HepG2 (cell line): ENCODE results near the gene OR6C4. TPM values are rescaled to one million over a fixed set of nuclear protein-coding genes. Genes with fewer than 3 reads are reported as not detected.

Source experiments
- EED ChIP-seq: sonication (generic); formaldehyde crosslinking; IDR thresholded peaks from 2 replicates; pipeline ENCODE4 v1.5.0; 2020; ENCODE audit warnings: mild to moderate bottlenecking, missing genetic modification reagents
- ESRRA ChIP-seq: sonication (generic); formaldehyde crosslinking; IDR thresholded peaks from 2 replicates; pipeline ENCODE4 v1.5.1; 2020; ENCODE audit warnings: mild to moderate bottlenecking, low read depth, missing genetic modification reagents
- GTF3A ChIP-seq: sonication (generic); formaldehyde crosslinking; conservative IDR thresholded peaks from 2 replicates; pipeline ENCODE4 v1.4.0; 2020; ENCODE audit warnings: mild to moderate bottlenecking, missing genetic modification reagents
- HOXA9 ChIP-seq: sonication (generic); formaldehyde crosslinking; IDR thresholded peaks from 2 replicates; pipeline ENCODE4 v1.8.1; 2022; ENCODE audit warnings: missing genetic modification reagents, mild to moderate bottlenecking, moderate library complexity, borderline replicate concordance
- JDP2 ChIP-seq: sonication (generic); formaldehyde crosslinking; IDR thresholded peaks from 2 replicates; pipeline ENCODE4 v1.8.1; 2022; ENCODE audit warnings: missing genetic modification reagents, borderline replicate concordance
- KMT2A ChIP-seq: sonication (generic); formaldehyde crosslinking; IDR thresholded peaks from 2 replicates; pipeline ENCODE4 v1.4.0; 2020; ENCODE audit warnings: missing genetic modification reagents
- MTF2 ChIP-seq: sonication (generic); formaldehyde crosslinking; IDR thresholded peaks from 2 replicates; pipeline ENCODE4 v1.5.0; 2020; ENCODE audit warnings: missing genetic modification reagents, borderline replicate concordance
- NPAS2 ChIP-seq: sonication (generic); formaldehyde crosslinking; IDR thresholded peaks from 2 replicates; pipeline ENCODE4 v1.8.0; 2022; ENCODE audit warnings: mild to moderate bottlenecking, missing genetic modification reagents, borderline replicate concordance
- REL ChIP-seq: sonication (generic); formaldehyde crosslinking; conservative IDR thresholded peaks from 2 replicates; pipeline ENCODE4 v1.8.0; 2022; ENCODE audit warnings: mild to moderate bottlenecking, missing genetic modification reagents, moderate library complexity
- ZFAT ChIP-seq: sonication (generic); formaldehyde crosslinking; conservative IDR thresholded peaks from 2 replicates; pipeline ENCODE4 v1.8.1; 2023; ENCODE audit warnings: missing genetic modification reagents, inconsistent platforms
- ZMAT3 ChIP-seq: sonication (generic); formaldehyde crosslinking; conservative IDR thresholded peaks from 2 replicates; pipeline ENCODE4 v1.7.0; 2021; ENCODE audit warnings: missing genetic modification reagents
- ZNF260 ChIP-seq: sonication (generic); formaldehyde crosslinking; IDR thresholded peaks from 2 replicates; pipeline ENCODE4 v1.4.0; 2020; ENCODE audit warnings: missing genetic modification reagents, low read depth, mild to moderate bottlenecking, borderline replicate concordance
- ZNF33B ChIP-seq: sonication (generic); formaldehyde crosslinking; IDR thresholded peaks from 2 replicates; pipeline ENCODE4 v1.5.1; 2020; ENCODE audit warnings: mild to moderate bottlenecking, missing genetic modification reagents
- ZNF546 ChIP-seq: sonication (generic); formaldehyde crosslinking; conservative IDR thresholded peaks from 2 replicates; pipeline ENCODE4 v1.8.1; 2023; ENCODE audit warnings: mild to moderate bottlenecking, missing genetic modification reagents
- ZNF605 ChIP-seq: sonication (generic); formaldehyde crosslinking; IDR thresholded peaks from 2 replicates; pipeline ENCODE4 v1.8.0; 2022; ENCODE audit warnings: mild to moderate bottlenecking, missing genetic modification reagents
- ZNF777 ChIP-seq: sonication (generic); formaldehyde crosslinking; IDR thresholded peaks from 2 replicates; pipeline ENCODE4 v1.4.0; 2020; ENCODE audit warnings: missing genetic modification reagents
- ZNF841 ChIP-seq: sonication (generic); formaldehyde crosslinking; IDR thresholded peaks from 2 replicates; pipeline ENCODE4 v1.8.1; 2023; ENCODE audit warnings: missing genetic modification reagents, borderline replicate concordance
- ZSCAN29 ChIP-seq: sonication (generic); formaldehyde crosslinking; conservative IDR thresholded peaks from 2 replicates; pipeline ENCODE4 v1.4.0; 2020; ENCODE audit warnings: mild to moderate bottlenecking, missing genetic modification reagents
- polyA plus RNA-seq, 8 experiments: library from polyadenylated mRNA; depleted of rRNA in 3 of 8; stranded (reverse) in 7 of 8; unstranded in 1 of 8; fragments of >200 nt; fragmentation: Illumina TruSeq in 4 of 8; extraction: Trizol in 4 of 8; gene quantifications; 2 replicates each; pipeline versions ENCODE4 v1.2.1 to v1.2.3, GENCODE V29; 2011 to 2016; ENCODE audit warnings: low read depth in 4 of 8, missing spikeins in 1 of 8, mixed read lengths in 1 of 8; ENCODE audit not compliant: insufficient read depth in 1 of 8
- total RNA-seq, 5 experiments: library from RNA; depleted of rRNA; stranded (reverse); fragments of >200 nt; fragmentation: Illumina TruSeq; extraction: Trizol; gene quantifications; 2 replicates each; pipeline ENCODE4 v1.2.3, GENCODE V29; 2016; ENCODE audit warnings: low read depth in 1 of 5
- TF ChIP-seq, protein P1 (sequence below): sonication (generic); formaldehyde crosslinking; IDR thresholded peaks from 2 replicates; pipeline ENCODE4 v1.5.1; 2020; ENCODE audit warnings: mild to moderate bottlenecking, missing genetic modification reagents, moderate library complexity
- TF ChIP-seq, protein P2 (sequence below): sonication (generic); formaldehyde crosslinking; IDR thresholded peaks from 2 replicates; pipeline ENCODE4; 2020; ENCODE audit warnings: missing genetic modification reagents, mild to moderate bottlenecking, borderline replicate concordance
- TF ChIP-seq, protein P3 (sequence below): sonication (generic); formaldehyde crosslinking; IDR thresholded peaks from 2 replicates; pipeline ENCODE4 v1.8.0; 2022; ENCODE audit warnings: mild to moderate bottlenecking, missing genetic modification reagents; ENCODE audit not compliant: insufficient replicate concordance
- TF ChIP-seq, protein P4 (sequence below): sonication (generic); formaldehyde crosslinking; IDR thresholded peaks from 2 replicates; pipeline ENCODE4 v1.5.0; 2020; ENCODE audit warnings: mild to moderate bottlenecking, low read depth, missing genetic modification reagents, borderline replicate concordance

OR6C4 gene
- total and polyA plus RNA-seq, 2 of the 13 experiments (the other 11 are each of a cell fraction or from before 2014, with no cell fraction given): not detected

DNA sequence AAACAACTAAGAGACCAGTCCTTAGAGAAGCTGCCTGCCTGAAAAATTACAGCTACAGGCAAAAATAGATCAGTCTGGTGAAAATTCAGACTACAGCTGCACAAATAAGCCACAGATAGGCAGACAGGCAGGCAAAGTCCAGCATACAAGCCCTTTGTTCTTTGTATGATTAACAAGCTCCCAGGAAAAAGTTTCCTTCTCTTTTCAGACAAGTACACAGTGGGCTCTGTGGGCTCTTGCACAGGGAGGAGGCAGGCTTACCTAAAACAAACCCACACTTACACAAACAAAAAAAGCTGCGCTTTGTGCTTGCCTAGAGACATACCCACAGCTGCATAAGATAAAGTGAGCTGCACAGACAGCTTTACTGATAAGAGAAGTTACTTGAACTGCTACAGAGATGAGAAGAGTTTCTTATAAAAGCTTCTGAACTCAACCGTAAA lies 49.6 kb upstream of the OR6C4 start (continued):
- TF ChIP-seq, protein P1, sequence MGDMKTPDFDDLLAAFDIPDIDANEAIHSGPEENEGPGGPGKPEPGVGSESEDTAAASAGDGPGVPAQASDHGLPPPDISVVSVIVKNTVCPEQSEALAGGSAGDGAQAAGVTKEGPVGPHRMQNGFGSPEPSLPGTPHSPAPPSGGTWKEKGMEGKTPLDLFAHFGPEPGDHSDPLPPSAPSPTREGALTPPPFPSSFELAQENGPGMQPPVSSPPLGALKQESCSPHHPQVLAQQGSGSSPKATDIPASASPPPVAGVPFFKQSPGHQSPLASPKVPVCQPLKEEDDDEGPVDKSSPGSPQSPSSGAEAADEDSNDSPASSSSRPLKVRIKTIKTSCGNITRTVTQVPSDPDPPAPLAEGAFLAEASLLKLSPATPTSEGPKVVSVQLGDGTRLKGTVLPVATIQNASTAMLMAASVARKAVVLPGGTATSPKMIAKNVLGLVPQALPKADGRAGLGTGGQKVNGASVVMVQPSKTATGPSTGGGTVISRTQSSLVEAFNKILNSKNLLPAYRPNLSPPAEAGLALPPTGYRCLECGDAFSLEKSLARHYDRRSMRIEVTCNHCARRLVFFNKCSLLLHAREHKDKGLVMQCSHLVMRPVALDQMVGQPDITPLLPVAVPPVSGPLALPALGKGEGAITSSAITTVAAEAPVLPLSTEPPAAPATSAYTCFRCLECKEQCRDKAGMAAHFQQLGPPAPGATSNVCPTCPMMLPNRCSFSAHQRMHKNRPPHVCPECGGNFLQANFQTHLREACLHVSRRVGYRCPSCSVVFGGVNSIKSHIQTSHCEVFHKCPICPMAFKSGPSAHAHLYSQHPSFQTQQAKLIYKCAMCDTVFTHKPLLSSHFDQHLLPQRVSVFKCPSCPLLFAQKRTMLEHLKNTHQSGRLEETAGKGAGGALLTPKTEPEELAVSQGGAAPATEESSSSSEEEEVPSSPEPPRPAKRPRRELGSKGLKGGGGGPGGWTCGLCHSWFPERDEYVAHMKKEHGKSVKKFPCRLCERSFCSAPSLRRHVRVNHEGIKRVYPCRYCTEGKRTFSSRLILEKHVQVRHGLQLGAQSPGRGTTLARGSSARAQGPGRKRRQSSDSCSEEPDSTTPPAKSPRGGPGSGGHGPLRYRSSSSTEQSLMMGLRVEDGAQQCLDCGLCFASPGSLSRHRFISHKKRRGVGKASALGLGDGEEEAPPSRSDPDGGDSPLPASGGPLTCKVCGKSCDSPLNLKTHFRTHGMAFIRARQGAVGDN (CRISPR knock-in tag): no peak
- TF ChIP-seq ZSCAN29 (0 out of 2 replicates have a peak, but pooled peaks have one; percentile 42), HOXA9 (no peak), MTF2 (CRISPR knock-in tag) (no peak), KMT2A (CRISPR knock-in tag) (no peak), ZMAT3 (CRISPR knock-in tag) (no peak), ZNF841 (no peak), ZFAT (CRISPR knock-in tag) (no peak), ZNF777 (CRISPR knock-in tag) (no peak), ZNF260 (no peak), ZNF33B (CRISPR knock-in tag) (no peak), ESRRA (no peak), ZNF546 (CRISPR knock-in tag) (no peak), JDP2 (CRISPR knock-in tag) (no peak), GTF3A (CRISPR knock-in tag) (no peak), ZNF605 (CRISPR knock-in tag) (no peak), EED (no peak), REL (no peak), NPAS2 (CRISPR knock-in tag) (no peak)
- TF ChIP-seq, protein P2, sequence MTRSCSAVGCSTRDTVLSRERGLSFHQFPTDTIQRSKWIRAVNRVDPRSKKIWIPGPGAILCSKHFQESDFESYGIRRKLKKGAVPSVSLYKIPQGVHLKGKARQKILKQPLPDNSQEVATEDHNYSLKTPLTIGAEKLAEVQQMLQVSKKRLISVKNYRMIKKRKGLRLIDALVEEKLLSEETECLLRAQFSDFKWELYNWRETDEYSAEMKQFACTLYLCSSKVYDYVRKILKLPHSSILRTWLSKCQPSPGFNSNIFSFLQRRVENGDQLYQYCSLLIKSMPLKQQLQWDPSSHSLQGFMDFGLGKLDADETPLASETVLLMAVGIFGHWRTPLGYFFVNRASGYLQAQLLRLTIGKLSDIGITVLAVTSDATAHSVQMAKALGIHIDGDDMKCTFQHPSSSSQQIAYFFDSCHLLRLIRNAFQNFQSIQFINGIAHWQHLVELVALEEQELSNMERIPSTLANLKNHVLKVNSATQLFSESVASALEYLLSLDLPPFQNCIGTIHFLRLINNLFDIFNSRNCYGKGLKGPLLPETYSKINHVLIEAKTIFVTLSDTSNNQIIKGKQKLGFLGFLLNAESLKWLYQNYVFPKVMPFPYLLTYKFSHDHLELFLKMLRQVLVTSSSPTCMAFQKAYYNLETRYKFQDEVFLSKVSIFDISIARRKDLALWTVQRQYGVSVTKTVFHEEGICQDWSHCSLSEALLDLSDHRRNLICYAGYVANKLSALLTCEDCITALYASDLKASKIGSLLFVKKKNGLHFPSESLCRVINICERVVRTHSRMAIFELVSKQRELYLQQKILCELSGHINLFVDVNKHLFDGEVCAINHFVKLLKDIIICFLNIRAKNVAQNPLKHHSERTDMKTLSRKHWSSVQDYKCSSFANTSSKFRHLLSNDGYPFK (CRISPR knock-in tag): no peak
- TF ChIP-seq, protein P3, sequence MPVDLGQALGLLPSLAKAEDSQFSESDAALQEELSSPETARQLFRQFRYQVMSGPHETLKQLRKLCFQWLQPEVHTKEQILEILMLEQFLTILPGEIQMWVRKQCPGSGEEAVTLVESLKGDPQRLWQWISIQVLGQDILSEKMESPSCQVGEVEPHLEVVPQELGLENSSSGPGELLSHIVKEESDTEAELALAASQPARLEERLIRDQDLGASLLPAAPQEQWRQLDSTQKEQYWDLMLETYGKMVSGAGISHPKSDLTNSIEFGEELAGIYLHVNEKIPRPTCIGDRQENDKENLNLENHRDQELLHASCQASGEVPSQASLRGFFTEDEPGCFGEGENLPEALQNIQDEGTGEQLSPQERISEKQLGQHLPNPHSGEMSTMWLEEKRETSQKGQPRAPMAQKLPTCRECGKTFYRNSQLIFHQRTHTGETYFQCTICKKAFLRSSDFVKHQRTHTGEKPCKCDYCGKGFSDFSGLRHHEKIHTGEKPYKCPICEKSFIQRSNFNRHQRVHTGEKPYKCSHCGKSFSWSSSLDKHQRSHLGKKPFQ (CRISPR knock-in tag): no peak
- TF ChIP-seq, protein P4, sequence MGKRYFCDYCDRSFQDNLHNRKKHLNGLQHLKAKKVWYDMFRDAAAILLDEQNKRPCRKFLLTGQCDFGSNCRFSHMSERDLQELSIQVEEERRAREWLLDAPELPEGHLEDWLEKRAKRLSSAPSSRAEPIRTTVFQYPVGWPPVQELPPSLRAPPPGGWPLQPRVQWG (CRISPR knock-in tag): no peak
